Esophagus muscularis mucosa (tissue), 4 donors: Measurements from ENCODE around the gene IKZF1. TPM values are rescaled to one million over a fixed set of nuclear protein-coding genes. Genes with fewer than 3 reads are reported as not detected.

Source experiments
- DNase-seq: peaks from one replicate; pipeline ENCODE4 v3.0.0-alpha.2; 2017; ENCODE audit errors: extremely low spot score
- H3K27ac ChIP-seq, 4 donors: fragments of 200-600 bp; sonication (generic); replicated peaks in 1 of 4; 1 replicate in 3 of 4; 2 replicates in 1 of 4; pipeline ENCODE4 v1.5.1; 2016 to 2019; ENCODE audit warnings: mild to moderate bottlenecking in 1 of 4
- H3K27me3 ChIP-seq, 4 donors: fragments of 200-600 bp; sonication (generic); one replicate each; pipeline versions ENCODE4 v1.5.1 to v1.6.0; 2016 to 2019
- H3K36me3 ChIP-seq, 4 donors: fragments of 200-600 bp; sonication (generic); one replicate each; pipeline ENCODE4 v1.5.1; 2016 to 2019
- H3K4me1 ChIP-seq, 4 donors: fragments of 200-600 bp; sonication (generic); one replicate each; pipeline ENCODE4 v1.5.1; 2016 to 2019
- H3K4me3 ChIP-seq, 4 donors: fragments of 200-600 bp; sonication (generic); 1 replicate in 2 of 4; 2 replicates in 2 of 4; pipeline ENCODE4 v1.5.1; 2016 to 2019; ENCODE audit warnings: mild to moderate bottlenecking in 4 of 4, moderate library complexity in 1 of 4
- H3K9me3 ChIP-seq, 4 donors: fragments of 200-600 bp; sonication (generic); 1 replicate in 3 of 4; 2 replicates in 1 of 4; pipeline ENCODE4 v1.5.1; 2016 to 2019
- EP300 ChIP-seq: sonication (generic); formaldehyde crosslinking; IDR thresholded peaks from one replicate; pipeline ENCODE4 v1.6.1; 2017; ENCODE audit warnings: antibody characterized with exemption
- POLR2A ChIP-seq: fragments of 450-650 bp; IDR thresholded peaks from one replicate; pipeline ENCODE4 v1.6.1; 2017; ENCODE audit warnings: antibody characterized with exemption, moderate library complexity, mild to moderate bottlenecking, low read depth
- POLR2AphosphoS5 ChIP-seq, 2 donors: sonication (generic); formaldehyde crosslinking; IDR thresholded peaks; one replicate each; pipeline ENCODE4 v1.6.1; 2017; ENCODE audit warnings: antibody characterized with exemption in 2 of 2
- WGBS: methylation state at CpG from one replicate; pipeline ENCODE4 v1.1.5; 2018; 5-methylcytosine and 5-hydroxymethylcytosine counted together
- intact Hi-C: fragments of 100-400 bp; cut with DNase I; formaldehyde crosslinking; loops from one replicate; pipeline ENCODE4 v1.15.1; 2023
- total RNA-seq, 4 donors: library from RNA; depleted of rRNA; stranded (reverse); fragments of >200 nt; gene quantifications; one replicate each; pipeline versions ENCODE4 v1.1.0 to v1.2.1, GENCODE V29; 2016
- TF ChIP-seq, protein P1 (sequence below), 3 experiments: fragments of 200-600 bp in 2 of 3; fragments of 450-650 bp in 1 of 3; sonication (generic) in 2 of 3; IDR thresholded peaks; one replicate each; pipeline ENCODE4 v1.5.1; 2017 to 2019; ENCODE audit warnings: antibody characterized with exemption in 3 of 3, mild to moderate bottlenecking in 2 of 3, moderate library complexity in 1 of 3

Gene IKZF1
- total RNA-seq, 4 donors from 2014 or later, result 3.6 to 17.7 (median 9.2) TPM

DNA sequence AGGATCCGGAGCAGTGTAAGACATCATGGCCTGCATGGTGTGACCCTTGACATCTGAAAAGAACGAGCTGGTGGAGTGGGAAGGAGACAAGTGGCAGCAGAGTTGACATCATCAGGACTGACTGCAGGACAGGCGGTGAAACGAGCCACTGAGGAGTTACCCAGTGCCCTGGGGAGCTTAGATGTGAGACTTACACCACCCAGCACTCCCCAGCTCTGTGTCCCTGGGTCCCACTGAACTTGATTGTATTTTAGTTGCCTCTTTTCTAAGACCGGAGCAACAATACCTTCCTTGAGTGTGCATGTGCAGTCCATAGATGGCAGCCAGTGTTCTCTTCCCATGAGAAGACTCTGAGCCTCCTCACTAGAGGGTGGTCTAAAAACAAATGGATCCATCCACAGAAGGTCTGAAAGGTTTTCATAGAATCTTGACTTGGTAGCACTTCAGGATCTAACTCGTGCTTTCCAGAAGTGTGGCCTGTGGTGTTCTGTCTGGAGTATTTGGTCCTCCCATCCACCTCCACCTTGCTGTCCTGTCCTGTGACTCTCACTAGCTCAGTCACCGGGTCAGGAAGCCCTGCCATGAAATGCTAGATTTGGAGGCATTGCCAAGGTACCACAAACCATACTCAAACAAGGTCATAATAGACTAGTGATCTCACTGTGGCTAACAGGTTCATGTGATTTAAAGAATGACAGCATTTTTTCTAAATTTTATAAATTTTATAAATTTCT is 59.0 kb downstream of the IKZF1 start:
- DNase-seq, result no peak
- Histone ChIP-seq H3K4me3 (no peak overlapping the region), H3K27me3 (peaks cover 0 to 4% (median 0%) of the 10 kb centered on the region in 4 donors), H3K27ac (no peak overlapping the region), H3K36me3 (no peaks in the 10 kb centered on the region), H3K4me1 (no peaks in the 10 kb centered on the region), H3K9me3 (peaks cover 0 to 4% (median 0%) of the 10 kb centered on the region in 4 donors)
- 79% methylated on average over 6 of the region's 7 CpGs for WGBS
- intact Hi-C loops, result no loop called here
- no peak for TF ChIP-seq POLR2A
- no peak for TF ChIP-seq POLR2AphosphoS5 (IDR thresholded peaks at IDR 0.05)
- TF ChIP-seq EP300, result no peak
- TF ChIP-seq, protein P1, sequence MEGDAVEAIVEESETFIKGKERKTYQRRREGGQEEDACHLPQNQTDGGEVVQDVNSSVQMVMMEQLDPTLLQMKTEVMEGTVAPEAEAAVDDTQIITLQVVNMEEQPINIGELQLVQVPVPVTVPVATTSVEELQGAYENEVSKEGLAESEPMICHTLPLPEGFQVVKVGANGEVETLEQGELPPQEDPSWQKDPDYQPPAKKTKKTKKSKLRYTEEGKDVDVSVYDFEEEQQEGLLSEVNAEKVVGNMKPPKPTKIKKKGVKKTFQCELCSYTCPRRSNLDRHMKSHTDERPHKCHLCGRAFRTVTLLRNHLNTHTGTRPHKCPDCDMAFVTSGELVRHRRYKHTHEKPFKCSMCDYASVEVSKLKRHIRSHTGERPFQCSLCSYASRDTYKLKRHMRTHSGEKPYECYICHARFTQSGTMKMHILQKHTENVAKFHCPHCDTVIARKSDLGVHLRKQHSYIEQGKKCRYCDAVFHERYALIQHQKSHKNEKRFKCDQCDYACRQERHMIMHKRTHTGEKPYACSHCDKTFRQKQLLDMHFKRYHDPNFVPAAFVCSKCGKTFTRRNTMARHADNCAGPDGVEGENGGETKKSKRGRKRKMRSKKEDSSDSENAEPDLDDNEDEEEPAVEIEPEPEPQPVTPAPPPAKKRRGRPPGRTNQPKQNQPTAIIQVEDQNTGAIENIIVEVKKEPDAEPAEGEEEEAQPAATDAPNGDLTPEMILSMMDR (IDR thresholded peaks at IDR 0.05), result no peak

DNA sequence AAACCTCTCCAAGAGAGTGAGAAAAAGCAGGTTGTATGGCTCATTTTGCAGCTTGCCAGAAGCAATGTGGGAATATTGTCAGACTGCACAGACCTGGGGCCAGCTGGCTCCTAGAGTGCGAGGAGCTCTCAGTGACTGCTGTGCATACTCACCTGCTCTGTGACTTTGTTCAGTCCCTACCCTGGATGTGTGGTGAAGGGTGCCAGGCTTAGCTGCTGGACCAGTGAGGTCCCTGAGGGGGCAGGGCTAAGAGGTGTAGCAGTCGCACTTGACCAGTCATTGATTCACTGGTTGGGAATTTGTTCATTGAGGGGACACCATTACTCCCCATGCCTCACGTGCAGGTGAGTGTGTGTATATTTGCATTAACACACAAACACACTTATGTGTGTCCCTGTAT is 60.1 kb downstream of the IKZF1 start:
- Histone ChIP-seq H3K4me1 (no peaks in the 10 kb centered on the region), H3K4me3 (no peak overlapping the region), H3K9me3 (peaks cover 0 to 14% (median 3%) of the 10 kb centered on the region in 4 donors), H3K27me3 (peaks cover 0 to 4% (median 0%) of the 10 kb centered on the region in 4 donors), H3K36me3 (no peaks in the 10 kb centered on the region), H3K27ac (no peak overlapping the region)
- 85% methylated on average over 2 of the region's 3 CpGs for WGBS
- intact Hi-C loops, result no loop called here
- TF ChIP-seq EP300 (no peak), POLR2A (no peak), POLR2AphosphoS5 (IDR thresholded peaks at IDR 0.05) (no peak)
- TF ChIP-seq, protein P1 (IDR thresholded peaks at IDR 0.05), result no peak
- no peak for DNase-seq

DNA sequence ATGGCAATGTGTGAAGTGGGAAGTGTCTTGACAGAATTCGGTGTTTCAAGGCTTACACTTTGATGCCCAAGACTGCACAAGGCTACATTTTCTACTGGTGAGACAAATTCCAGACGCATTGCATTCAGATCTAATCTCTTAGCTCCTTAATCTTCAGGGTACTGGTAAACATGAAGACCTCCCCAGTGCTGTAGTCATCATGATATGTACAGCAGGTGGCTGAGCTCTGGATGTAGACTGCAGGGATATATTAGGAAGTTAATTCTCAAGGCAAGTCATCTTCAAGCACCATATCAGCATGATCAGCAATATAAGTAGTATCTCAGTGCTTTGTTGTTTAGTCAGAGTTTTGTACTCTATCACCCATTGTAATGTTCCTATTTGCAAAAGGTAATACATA is 61.8 kb downstream of the IKZF1 start:
- H3K4me1 ChIP-seq, result no peaks in the 10 kb centered on the region
- TF ChIP-seq POLR2A, result no peak
- TF ChIP-seq EP300, result no peak
- TF ChIP-seq POLR2AphosphoS5 (IDR thresholded peaks at IDR 0.05), result no peak
- TF ChIP-seq, protein P1 (IDR thresholded peaks at IDR 0.05), result no peak
- H3K27ac ChIP-seq, result no peak overlapping the region
- 51% methylated on average over 2 of the region's 2 CpGs for WGBS
- no peaks in the 10 kb centered on the region for H3K27me3 ChIP-seq
- intact Hi-C loops, result no loop called here
- DNase-seq, result no peak
- H3K36me3 ChIP-seq, result no peaks in the 10 kb centered on the region
- peaks cover 0 to 14% (median 7%) of the 10 kb centered on the region in 4 donors for H3K9me3 ChIP-seq
- H3K4me3 ChIP-seq, result no peak overlapping the region

DNA sequence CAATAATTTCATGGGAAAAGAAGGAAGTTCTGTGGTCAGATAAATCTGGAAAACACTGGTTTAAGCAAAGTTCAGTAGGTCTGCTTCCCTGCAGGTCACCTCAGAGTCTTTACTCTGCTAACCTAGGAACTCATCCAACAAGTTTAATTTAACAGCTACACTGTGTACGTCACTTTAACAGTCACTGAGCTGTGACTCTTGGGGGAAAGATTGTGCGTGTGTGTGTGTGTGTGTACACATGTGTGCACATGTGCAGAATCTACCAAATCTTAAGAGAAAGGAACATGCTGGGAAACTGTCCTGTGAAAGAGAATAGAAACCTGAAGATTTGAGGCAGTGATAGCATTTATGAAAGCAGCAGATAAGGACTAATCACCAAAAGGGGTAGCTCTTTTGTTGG is 62.6 kb downstream of the IKZF1 start:
- H3K9me3 ChIP-seq, result peaks cover 0 to 14% (median 7%) of the 10 kb centered on the region in 4 donors
- intact Hi-C loops, result no loop called here
- no peak overlapping the region for H3K4me3 ChIP-seq
- no peak for DNase-seq
- no peaks in the 10 kb centered on the region for H3K36me3 ChIP-seq
- no peaks in the 10 kb centered on the region for H3K4me1 ChIP-seq
- H3K27me3 ChIP-seq, result no peaks in the 10 kb centered on the region
- TF ChIP-seq POLR2AphosphoS5 (IDR thresholded peaks at IDR 0.05) (no peak), EP300 (no peak), POLR2A (no peak)
- TF ChIP-seq, protein P1 (IDR thresholded peaks at IDR 0.05), result no peak
- H3K27ac ChIP-seq, result no peak overlapping the region
- 72% methylated on average over 2 of the region's 2 CpGs for WGBS

DNA sequence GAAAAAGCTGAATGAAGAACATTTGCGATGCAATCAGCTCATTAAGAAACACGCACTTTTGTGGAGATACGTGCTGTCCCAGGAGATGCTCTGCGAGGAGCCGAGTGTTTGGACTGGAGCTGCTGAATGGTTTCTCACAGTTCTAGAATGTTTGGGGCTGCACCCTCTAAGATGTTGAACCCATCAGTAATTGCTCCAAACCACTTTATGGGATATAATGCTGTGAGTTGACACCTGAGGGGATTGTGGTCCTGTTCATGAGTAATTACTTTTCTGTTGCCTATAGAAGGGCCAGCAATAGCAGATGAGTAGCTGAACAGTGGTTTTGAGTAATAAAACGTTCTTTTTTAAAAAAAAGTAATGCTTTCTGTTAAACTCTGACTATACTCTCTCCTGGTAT is 63.1 kb downstream of the IKZF1 start:
- DNase-seq, result no peak
- Histone ChIP-seq H3K36me3 (no peaks in the 10 kb centered on the region), H3K27me3 (no peaks in the 10 kb centered on the region), H3K4me1 (no peaks in the 10 kb centered on the region), H3K27ac (no peak overlapping the region), H3K4me3 (no peak overlapping the region), H3K9me3 (peaks cover 0 to 14% (median 7%) of the 10 kb centered on the region in 4 donors)
- no peak for TF ChIP-seq POLR2A
- TF ChIP-seq EP300, result no peak
- no peak for TF ChIP-seq POLR2AphosphoS5 (IDR thresholded peaks at IDR 0.05)
- TF ChIP-seq, protein P1 (IDR thresholded peaks at IDR 0.05), result no peak
- intact Hi-C loops, result no loop called here
- WGBS, result 81% methylated on average over 6 of the region's 6 CpGs
